Esophagus squamous epithelium (tissue), 5 donors: ENCODE data around the gene ASB7. TPM values are rescaled to one million over a fixed set of nuclear protein-coding genes. Genes with fewer than 3 reads are reported as not detected.

Source experiments
- DNase-seq: peaks from one replicate; lab custom pipeline; 2025; lab: John Stamatoyannopoulos, UW
- H3K27ac ChIP-seq, 4 donors: fragments of 200-600 bp; sonication (generic); one replicate each; pipeline ENCODE4 v1.5.1; 2016 to 2019; ENCODE audit warnings: mild to moderate bottlenecking in 1 of 4
- H3K27me3 ChIP-seq, 4 donors: fragments of 200-600 bp; sonication (generic); 1 replicate in 3 of 4; 2 replicates in 1 of 4; pipeline versions ENCODE4 v1.5.1 to v1.6.0; 2017 to 2021; ENCODE audit warnings: antibody characterized with exemption in 1 of 4
- H3K36me3 ChIP-seq, 3 donors: fragments of 200-600 bp; sonication (generic); one replicate each; pipeline ENCODE4 v1.5.1; 2016 to 2019
- H3K4me1 ChIP-seq, 3 donors: fragments of 200-600 bp; sonication (generic); one replicate each; pipeline ENCODE4 v1.5.1; 2017 to 2019
- H3K4me3 ChIP-seq, 4 donors: fragments of 200-600 bp; sonication (generic); 1 replicate in 3 of 4; 2 replicates in 1 of 4; pipeline ENCODE4 v1.5.1; 2016 to 2019; ENCODE audit warnings: mild to moderate bottlenecking in 2 of 4, moderate library complexity in 1 of 4
- H3K9me3 ChIP-seq, 3 donors: fragments of 200-600 bp; sonication (generic); one replicate each; pipeline ENCODE4 v1.5.1; 2016 to 2019
- CTCF ChIP-seq, 6 experiments: fragments of 450-650 bp in 4 of 6; fragments of 200-600 bp in 2 of 6; sonication (generic) in 2 of 6; IDR thresholded peaks; one replicate each; pipeline ENCODE4 v1.5.1; 2016 to 2019; ENCODE audit warnings: antibody characterized with exemption in 6 of 6, mild to moderate bottlenecking in 4 of 6, moderate library complexity in 4 of 6
- POLR2A ChIP-seq, 4 donors: fragments of 450-650 bp; IDR thresholded peaks; one replicate each; pipeline ENCODE4 v1.6.1; 2017; ENCODE audit warnings: antibody characterized with exemption in 4 of 4, mild to moderate bottlenecking in 4 of 4, moderate library complexity in 3 of 4
- WGBS, 2 donors: methylation state at CpG; one replicate each; pipeline ENCODE4 v1.1.5; 2018; 5-methylcytosine and 5-hydroxymethylcytosine counted together
- intact Hi-C: fragments of 100-400 bp; cut with DNase I; formaldehyde crosslinking; loops from one replicate; pipeline ENCODE4 v1.15.0; 2022
- total RNA-seq, 4 donors: library from RNA; depleted of rRNA; stranded (reverse); fragments of >200 nt; gene quantifications; one replicate each; pipeline ENCODE4 v1.1.0, GENCODE V29; 2016
- donor health status: DM: yes; HTN: yes; CAD: no.

Gene ASB7
- total RNA-seq, 4 donors from 2014 or later, result 9.7 to 12.3 (median 12.0) TPM

GRCh38 chr15:100686021-100686724 is 83.8 kb downstream of the ASB7 start:
- TF ChIP-seq CTCF (IDR thresholded peaks at IDR 0.05) (no peak), POLR2A (IDR thresholded peaks at IDR 0.05) (no peak)
- peaks cover 0 to 5% (median 0%) of the 10 kb centered on the region in 4 donors for H3K27me3 ChIP-seq
- no peaks in the 10 kb centered on the region for H3K9me3 ChIP-seq
- no peaks in the 10 kb centered on the region for H3K36me3 ChIP-seq
- WGBS, 2 donors, result 73 to 82% methylated on average over 9 to 15 of the region's 23 CpGs
- H3K4me1 ChIP-seq, result peaks cover 0 to 38% (median 7%) of the 10 kb centered on the region in 3 donors
- intact Hi-C loops, result no loop called here
- no peak overlapping the region for H3K4me3 ChIP-seq
- no peak for DNase-seq
- H3K27ac ChIP-seq, result peak overlapping the region; percentile 4 to 88 (median 72)

GRCh38 chr15:100686725-100687473 is 84.5 kb downstream of the ASB7 start:
- intact Hi-C loops, result no loop called here
- peak overlapping the region; percentile 4 to 88 (median 72) for H3K27ac ChIP-seq
- whole genome bisulfite sequencing, 2 donors, result 48 to 60% methylated on average over 10 to 15 of the region's 15 CpGs
- no peak overlapping the region for H3K4me3 ChIP-seq
- peaks cover 0 to 5% (median 0%) of the 10 kb centered on the region in 4 donors for H3K27me3 ChIP-seq
- H3K36me3 ChIP-seq, result no peaks in the 10 kb centered on the region
- peaks cover 0 to 38% (median 7%) of the 10 kb centered on the region in 3 donors for H3K4me1 ChIP-seq
- no peaks in the 10 kb centered on the region for H3K9me3 ChIP-seq
- no peak for DNase-seq
- TF ChIP-seq CTCF (IDR thresholded peaks at IDR 0.05), result no peak
- TF ChIP-seq POLR2A (IDR thresholded peaks at IDR 0.05), result no peak

- peak overlapping the region in 1 of 4 donors; percentile 4 for H3K4me3 ChIP-seq
- no peak for TF ChIP-seq POLR2A (IDR thresholded peaks at IDR 0.05)
- no peak for TF ChIP-seq CTCF (IDR thresholded peaks at IDR 0.05)
- intact Hi-C loops, result no loop called here
- H3K27ac ChIP-seq, result peak overlapping the region; percentile 27 to 88 (median 71)
- 36 to 46% methylated on average over 11 of the region's 11 CpGs for WGBS, 2 donors
- H3K27me3 ChIP-seq, result peaks cover 0 to 5% (median 0%) of the 10 kb centered on the region in 4 donors
- H3K9me3 ChIP-seq, result no peaks in the 10 kb centered on the region
- DNase-seq, result no peak
- H3K36me3 ChIP-seq, result no peaks in the 10 kb centered on the region
- H3K4me1 ChIP-seq, result peaks cover 0 to 38% (median 7%) of the 10 kb centered on the region in 3 donors
Measured at GRCh38 chr15:100687582-100688141, 85.3 kb downstream of the ASB7 start.

- 77 to 80% methylated on average over 6 to 7 of the region's 13 CpGs for WGBS, 2 donors
- H3K27ac ChIP-seq, result peak overlapping the region; percentile 27 to 88 (median 71)
Measured at GRCh38 chr15:100688549-100689120, 86.2 kb downstream of the ASB7 start.

More at GRCh38 chr15:100688549-100689120, 86.2 kb downstream of the ASB7 start:
- peaks cover 2 to 48% (median 7%) of the 10 kb centered on the region in 3 donors for H3K4me1 ChIP-seq
- H3K4me3 ChIP-seq, result no peak overlapping the region
- intact Hi-C loops, result no loop called here
- no peaks in the 10 kb centered on the region for H3K36me3 ChIP-seq
- no peaks in the 10 kb centered on the region for H3K9me3 ChIP-seq
- no peak for DNase-seq
- H3K27me3 ChIP-seq, result peaks cover 0 to 5% (median 0%) of the 10 kb centered on the region in 4 donors
- TF ChIP-seq CTCF (IDR thresholded peaks at IDR 0.05) (no peak), POLR2A (IDR thresholded peaks at IDR 0.05) (no peak)
